Breast epithelium (tissue), 3 donors: ENCODE measurements around the gene SMYD2.

ENCODE experiments used
- CTCF ChIP-seq, 3 donors: fragments of 450-650 bp; IDR thresholded peaks; one replicate each; pipeline ENCODE4 v1.5.1; 2016 to 2017; ENCODE audit warnings: antibody characterized with exemption in 3 of 3, mild to moderate bottlenecking in 3 of 3, moderate library complexity in 3 of 3
- POLR2AphosphoS5 ChIP-seq, 3 donors: sonication (generic); formaldehyde crosslinking; IDR thresholded peaks; one replicate each; pipeline ENCODE4 v1.6.1; 2017; ENCODE audit warnings: antibody characterized with exemption in 3 of 3

GRCh38 chr1:214247501-214248041 is 33.4 kb upstream of the SMYD2 start:
- TF ChIP-seq POLR2AphosphoS5 (IDR thresholded peaks at IDR 0.05) (no peak), CTCF (IDR thresholded peaks at IDR 0.05) (no peak)
